GM21515 (cell line): ENCODE data around the gene COG5.
"Not testable (repeated sequence)": the region's sequence is repeated elsewhere in the genome, so short reads cannot be mapped to it uniquely, and the experiment has no call there.

Experiments used
- ATAC-seq: cut with Tn5 transposase; IDR thresholded peaks from one replicate; pipeline ENCODE4 v1.9.1; 2021; ENCODE audit not compliant: unreplicated experiment

Gene COG5

DNA sequence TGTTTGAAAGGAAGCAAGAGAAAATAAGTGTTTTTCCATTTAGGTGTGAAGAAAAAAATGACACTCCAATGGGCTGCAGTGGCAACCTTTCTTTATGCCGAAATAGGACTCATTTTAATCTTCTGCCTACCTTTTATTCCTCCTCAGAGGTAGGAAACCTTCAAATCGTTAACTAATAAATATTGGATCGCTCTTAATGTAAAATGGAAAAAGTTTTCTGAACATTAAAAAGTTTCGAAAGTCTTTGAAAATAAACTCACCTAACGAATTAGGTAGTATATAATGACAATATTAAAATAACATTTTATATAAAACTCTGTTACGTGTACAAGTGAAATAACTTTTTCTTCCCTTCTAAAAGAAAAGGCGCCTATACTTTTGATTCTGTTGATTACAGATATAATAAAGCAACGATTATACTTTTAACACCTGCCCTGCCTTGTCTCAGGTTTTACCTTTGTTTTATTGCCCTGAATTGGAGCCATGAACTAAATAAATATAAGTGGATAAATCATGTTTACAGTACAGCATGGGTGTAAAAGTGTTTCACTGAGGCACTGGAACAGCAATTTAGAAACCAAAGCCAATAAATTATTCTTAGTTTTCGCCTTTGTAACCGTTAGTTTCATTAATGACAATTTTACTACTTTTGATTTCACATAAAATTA is 17.1 kb upstream of the COG5 start:
- no peak for ATAC-seq

DNA sequence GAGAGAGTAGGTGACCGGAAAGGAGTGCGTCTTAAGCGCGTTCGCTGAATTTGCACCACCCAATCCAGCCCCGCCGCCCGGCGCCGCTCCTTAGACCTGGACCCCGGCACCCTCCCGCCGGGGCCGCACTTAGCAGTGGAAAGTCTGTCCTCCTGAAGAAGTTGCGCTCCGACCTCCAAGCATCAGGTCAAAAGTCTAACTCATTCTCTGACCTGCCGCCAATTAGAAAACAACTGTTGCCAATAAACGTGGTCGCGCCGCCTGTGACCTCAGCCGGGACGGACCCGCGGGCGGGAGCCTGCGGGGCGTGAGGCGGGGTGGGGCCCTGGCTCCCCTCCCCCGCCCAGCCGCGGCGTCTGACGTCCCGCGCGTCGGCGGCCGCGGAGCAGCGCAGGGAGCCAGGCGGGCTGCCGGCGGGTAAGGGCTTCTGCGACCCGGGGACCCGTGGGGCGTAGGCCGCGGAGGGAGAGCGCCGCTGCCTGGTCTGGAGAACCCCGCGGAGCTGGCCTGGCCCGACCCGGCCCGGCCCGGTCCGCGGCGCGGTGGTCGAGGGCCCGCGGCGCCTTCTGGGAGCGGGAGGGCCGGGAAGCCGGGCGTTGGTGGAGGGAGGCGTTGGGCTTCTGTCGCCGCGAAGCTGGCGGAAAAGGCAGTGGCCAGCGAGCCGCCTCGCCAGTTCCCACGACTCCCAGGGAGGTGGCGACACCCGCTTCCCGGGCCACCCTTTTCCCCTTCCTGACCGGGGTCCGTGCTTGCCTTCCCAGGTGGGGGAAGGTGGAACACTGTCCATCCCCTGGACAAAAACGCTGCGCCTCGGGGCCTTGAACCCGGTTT is 16.4 kb upstream of the COG5 start, which contains the start of gene BCAP29:
Gene BCAP29 (plus strand): TSS at position 362 of the 831 bp plus-strand sequence. CDS start 527 bp downstream, outside the sequence.
- ATAC-seq = peak; percentile 96

DNA sequence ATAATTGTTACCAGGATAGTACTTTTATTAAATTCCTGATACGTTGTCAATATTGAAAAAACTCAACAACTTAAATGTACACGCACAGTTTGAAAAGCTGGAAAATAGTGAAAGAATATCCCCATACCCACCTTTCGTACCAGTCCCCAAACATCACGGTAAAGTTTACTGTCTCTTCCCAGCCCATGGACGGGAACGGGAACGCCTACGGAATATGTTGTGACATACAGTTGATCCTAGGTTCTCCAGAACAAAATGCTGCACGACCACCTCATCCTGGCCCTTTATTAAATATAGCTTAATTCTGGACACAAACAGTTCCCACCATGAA is 15.8 kb upstream of the COG5 start:
- ATAC-seq = no peak

DNA sequence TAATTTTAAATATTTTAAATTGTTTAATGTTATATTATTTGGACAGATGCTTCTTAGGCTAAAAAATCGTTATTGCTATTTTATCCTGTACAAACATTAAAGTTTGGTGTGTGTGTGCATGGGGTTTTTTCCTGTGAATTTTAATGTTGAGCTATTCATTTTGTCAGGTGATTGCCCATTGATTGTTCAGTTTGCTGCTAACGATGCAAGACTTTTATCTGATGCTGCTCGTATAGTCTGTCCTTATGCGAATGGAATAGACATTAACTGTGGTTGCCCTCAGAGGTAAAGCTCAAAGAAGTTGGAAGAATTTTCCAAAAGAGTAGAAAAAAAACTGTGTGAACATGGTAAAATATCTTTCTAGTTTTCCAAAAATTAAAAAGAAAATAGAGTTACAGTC is 9.8 kb upstream of the COG5 start:
- ATAC-seq = no peak

DNA sequence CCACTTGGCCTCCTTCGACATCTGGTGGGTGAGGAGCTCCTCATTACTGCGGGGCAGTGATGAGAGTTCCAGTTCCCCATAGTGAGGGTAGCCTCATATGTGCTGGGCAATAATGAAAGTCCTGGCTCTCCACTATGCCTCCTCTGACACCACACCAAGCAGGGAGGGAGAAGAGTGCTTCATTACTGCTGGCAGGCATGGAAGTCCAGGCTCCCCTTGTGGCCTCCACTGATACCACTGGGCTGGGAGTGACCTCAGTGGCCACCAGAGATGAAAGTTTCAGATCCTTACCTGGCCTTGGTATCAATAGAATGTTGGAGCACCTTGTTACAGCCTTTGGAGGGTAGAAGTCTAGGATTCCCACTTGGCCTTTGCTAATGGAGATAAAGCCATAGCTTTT is 6.6 kb upstream of the COG5 start:
- no peak for ATAC-seq

DNA sequence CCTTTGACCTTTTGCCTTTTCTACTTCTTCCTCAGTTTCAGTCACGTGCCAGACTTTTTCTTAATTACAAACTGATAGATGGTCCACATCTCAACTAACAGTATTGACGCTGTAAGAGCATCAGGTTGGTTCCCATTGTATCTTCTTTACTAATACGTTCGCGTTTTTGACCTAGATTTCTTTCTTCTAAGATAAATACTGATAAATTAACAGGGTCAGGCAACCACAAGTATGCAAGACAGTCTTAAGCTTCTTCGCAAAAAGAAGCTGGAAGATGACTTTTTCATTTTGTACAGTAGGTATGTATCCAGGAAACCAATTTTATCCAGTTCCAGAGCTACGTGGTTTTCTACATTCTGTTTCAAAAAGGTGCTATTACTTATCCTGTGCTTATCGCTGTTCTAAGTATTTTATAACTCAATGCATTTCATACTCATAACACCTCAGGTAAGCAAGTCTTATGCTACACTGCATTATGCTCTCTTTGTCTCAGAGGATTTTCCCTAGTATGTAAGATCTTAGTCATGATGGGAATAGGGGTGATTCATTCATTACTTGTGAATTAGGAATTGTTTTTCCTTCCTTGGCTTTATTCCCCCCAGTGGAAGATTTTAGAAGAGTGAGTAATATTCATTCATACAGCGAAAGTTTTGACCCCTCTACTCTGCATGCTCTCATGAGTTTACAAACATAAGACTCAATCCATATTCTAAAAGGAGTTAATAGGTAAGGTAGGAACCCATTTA is 1.0 kb upstream of the COG5 start:
- no peak for ATAC-seq

DNA sequence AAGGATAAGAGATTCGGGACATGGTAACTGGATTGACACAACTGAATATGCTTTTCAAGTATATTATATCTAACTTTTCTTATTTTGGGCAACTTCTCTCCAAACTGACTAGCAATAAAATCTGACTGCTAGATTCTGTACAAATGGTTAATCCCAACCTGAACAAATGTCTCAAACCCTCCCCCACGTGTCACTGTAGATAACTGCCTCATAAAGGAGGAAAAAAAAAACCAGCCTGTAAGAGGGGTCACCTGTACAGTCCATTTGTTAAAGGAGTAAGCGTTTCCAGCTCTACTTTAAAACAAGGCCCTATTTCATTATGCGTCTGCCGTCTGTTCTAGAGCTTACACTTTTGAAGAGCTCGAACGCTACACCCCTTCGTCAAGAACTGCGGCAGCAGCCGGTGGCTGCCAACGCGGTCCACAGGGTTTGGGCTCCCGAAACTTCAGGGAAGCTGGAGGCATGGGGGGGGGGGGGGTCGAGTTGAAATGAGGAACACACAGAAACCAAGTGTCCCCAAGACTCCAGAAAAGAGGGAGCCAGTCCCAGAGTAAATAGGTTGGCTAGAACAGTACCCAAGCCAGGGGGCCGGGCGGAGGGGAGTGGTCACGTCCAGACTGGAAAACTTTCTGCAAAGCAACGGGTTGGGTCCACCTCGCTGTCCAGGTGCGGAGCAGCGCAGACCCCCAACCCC is 492 bp downstream of the COG5 start:
- ATAC-seq = peak; percentile 55

DNA sequence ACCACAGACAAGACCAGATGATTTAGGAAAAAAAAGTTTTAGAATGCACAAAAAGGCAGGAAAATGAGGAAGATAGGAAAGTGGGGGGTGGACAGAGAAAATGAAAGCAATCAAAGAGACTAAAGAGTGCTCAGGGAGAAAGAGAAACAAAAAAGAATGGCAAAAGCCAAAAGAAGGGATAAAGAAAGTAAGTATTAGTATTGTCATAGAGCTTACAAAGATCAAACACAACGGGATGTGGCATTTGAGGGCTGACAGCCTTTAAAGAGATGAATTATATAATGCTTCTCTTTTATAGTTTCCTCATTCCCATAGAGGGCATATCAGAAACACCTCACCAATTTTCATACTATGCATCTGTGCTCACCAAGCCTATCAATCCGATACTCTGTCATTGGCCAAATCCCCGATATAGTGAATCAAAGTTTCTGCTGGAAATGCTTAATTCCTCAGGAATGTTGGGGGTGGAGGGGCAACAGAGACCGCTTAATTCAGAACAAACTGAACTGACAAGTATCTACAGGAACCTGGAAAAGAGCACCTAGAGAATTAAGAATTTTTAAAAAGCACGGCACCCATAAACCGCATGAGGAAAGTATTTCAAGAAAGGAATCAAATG is 2.7 kb downstream of the COG5 start:
- no peak for ATAC-seq

DNA sequence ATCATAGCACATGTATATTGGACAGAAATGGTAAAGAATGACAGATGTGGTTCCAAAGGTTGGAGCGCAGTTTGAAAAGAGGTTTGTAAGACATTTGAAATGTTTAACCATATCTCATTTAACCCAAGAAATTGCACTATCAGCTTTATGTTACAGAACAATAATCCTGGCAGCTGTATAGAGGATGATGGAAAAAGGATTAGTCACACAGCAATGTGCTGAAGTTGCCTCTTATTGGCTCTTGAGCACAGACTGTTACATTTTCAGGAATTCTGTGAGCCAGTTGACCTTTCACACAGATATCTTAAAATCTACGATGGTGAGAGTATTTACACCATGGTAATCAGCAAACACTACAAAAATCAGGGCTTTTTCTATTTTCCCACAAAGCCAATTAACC is 3.9 kb downstream of the COG5 start:
- no peak for ATAC-seq

DNA sequence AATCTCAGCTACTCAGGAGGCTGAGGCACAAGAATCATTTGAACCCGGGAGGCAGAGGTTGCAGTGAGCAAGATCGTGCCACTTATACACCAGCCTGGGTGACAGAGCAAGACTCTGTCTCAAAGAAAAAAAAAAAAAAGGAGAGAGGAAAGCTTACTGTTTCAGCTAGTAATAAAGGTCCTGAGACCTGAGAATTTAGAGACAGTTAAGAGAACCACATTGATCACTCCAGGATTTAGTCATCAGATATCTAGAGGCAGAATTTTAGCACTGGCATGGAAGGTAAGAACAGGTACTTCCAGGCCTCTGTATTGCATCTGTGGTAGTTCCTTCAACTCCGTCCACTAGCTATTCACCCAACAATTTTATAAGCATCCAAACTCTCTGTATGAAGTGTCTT is 7.8 kb downstream of the COG5 start:
- no peak for ATAC-seq

DNA sequence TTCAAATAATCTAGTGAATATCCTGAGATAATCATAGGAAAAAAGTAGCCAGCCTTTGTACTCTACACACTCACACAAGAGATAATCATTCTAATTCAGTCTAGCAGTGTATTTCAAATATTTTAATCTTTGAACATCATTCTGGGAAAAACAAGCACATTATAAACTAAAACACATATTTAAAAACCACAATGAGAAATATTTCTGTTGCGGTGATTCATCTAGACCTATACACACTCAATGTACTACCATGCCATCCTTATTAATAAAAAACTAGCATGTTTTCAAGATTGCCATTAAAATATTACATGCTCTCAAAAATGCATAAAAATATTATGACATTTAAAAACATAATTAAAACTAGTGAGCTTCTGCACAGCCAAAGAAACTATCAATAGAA is 11.8 kb downstream of the COG5 start:
- no peak for ATAC-seq

DNA sequence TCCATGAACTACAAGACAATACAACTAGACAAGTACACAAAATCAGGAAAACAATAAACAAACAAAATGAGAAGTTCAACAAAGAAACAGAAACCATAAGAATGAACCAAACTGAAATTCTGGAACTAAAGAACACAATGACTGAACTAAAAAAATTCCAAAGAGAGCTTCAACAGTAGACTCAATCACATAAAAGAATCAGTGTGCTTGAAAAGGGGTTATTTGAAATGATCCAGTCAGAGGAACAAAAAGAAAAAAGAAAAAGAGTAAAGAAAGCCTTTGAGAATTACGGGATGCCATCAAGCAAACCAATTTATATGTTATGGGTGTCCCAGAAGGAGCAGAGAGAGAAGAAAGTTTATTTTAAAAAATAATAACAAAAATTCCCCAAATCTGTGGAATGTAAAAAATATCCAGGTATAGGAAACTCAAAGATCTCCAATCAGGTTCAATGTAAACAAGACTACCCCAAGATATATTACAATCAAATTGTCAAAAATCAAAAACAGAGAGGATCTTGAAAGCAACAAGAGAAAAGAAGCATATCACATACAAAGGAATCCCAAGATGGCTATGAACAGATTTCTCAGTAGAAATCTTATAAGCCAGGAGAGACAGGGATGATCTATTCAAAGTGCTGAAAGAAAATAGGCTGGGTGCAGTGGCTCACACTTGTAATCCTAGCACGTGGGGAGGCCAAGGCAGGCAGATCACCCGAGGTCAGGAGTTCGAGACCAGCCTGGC is 18.7 kb downstream of the COG5 start:
- ATAC-seq = no peak

DNA sequence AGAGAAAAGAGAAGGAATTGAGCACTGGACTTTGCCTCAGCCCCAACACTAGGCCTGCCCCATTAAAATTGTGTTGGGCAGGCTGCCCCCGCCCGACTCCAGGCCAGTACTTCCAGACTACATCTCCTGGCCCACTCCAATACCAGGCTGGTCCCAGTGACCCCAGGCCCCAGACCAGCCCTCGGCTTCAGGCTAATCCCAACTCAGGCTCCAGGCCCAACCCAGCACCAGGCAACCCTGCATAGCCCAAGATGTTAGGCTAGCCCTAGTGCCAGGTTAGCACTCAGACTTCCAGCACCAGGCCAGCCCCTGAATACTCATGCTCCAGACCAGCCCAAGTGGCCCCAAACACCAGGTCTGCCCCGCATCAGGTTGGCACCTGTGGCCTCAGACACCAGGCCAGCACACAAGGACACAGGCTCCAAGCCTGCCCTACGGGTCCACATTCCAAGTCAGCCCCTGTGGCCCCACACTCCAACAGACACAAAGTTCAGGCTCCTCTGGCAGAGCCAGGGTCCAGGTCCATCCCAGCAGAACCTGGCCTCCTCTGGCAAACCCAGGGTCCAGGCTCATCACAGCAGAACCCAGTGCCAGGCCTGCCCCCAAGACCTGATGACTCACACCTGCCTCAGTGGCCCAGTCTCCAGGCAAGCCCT is 20.3 kb downstream of the COG5 start:
- ATAC-seq = no peak

DNA sequence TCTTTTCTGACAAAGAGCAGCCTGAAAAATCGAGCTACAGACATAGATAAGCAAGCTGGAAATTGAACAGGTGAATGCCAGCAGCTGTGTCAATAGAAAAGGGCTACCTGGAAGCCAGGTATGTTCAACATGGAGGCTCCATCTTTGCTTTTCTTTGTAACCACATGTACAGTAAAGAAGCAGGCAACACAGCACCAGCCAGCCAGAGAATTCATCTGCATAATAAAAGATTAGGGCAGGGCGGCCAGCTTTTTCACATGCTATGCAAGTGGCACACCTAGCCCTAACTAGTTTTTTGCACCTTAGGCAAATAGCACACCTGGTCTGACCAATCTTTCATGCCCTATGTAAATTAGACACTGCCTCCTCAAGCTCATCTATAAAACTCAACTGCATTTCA is 25.7 kb downstream of the COG5 start:
- ATAC-seq = no peak

DNA sequence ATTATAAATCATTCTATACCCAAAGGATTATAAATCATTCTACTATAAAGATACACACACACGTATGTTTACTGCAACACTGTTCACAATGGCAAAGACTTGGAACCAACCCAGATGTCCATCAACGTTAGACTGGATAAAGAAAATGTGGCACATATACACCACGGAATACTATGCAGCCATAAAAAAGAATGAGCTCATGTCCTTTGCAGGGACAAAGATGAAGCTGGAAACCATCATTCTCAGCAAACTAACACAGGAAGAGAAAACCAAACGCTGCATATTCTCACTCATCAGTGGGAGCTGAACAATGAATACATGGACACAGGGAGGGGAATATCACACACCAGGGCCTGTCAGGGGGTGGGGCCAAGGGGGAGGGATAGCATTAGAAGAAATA is 26.5 kb downstream of the COG5 start:
- not testable (repeated sequence) for ATAC-seq

DNA sequence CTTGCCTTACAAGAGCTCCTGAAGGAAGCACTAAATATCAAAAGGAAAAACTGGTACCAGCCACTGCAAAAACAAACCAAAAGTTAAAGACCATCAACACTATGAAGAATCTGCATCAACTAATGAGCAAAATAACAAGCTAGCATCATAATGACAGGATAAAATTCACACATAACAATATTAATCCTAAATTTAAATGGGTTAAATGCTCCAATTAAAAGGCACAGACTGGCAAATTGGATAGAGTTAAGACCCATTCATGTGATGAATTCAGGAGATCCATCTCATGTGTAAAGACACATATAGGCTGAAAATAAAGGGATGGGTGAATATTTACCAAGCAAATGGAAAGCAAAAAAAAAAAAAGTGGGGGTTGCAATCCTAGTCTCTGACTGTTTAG is 29.6 kb downstream of the COG5 start:
- ATAC-seq = no peak

DNA sequence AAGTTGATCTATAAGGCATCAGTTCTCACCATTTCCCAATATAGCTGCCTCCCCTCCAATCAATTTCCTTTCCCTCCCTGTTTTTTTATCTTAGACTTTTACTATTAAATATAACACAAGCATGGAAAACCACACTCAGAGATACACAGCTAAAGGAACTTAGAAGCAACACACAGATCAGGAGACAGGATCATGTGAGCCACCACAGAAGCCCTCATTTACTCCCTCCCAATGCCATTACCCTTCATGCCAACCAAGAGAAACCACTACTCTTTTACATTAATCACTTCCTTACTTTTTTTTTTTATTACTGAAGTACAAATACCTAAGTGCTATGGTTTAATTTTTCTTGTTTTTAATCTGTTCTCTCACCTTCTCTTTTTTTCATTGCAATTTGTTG is 33.0 kb downstream of the COG5 start:
- no peak for ATAC-seq

DNA sequence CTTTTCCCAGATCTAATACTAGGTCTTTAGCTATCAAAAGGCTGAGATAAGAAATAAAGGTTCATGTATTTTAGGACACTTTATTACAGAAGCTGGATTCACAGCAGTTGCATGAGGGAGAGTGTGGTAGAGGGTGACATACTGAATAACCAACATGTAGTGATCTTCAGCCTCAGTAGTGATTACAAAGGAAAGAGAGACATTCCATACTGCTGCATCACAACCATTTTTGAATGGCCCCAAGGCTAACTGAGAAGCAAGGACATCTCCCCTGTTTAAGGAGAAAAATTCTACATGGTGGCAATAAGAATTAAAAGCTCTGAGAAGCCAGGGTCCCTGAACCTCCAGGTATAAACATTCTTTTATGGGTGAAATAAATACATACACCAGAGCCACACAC is 35.3 kb downstream of the COG5 start:
- ATAC-seq = no peak

DNA sequence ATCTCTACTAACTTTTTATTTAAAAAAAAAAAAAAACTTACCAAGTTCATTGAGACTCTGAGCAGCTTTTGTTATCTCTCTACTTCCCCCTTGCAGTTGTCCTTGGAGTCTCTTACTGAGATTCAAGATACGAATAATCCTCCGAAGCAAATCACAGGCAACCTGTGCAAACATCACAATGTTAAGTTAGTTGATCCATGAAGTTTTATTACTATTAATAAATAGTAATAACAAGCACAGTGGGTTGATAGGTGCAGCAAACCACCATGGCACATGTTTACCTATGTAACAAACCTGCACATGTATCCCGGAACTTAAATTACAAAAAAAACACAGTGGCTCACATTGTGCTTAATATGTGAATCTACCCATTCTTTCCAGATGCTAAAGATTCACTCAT is 36.5 kb downstream of the COG5 start:
- no peak for ATAC-seq

DNA sequence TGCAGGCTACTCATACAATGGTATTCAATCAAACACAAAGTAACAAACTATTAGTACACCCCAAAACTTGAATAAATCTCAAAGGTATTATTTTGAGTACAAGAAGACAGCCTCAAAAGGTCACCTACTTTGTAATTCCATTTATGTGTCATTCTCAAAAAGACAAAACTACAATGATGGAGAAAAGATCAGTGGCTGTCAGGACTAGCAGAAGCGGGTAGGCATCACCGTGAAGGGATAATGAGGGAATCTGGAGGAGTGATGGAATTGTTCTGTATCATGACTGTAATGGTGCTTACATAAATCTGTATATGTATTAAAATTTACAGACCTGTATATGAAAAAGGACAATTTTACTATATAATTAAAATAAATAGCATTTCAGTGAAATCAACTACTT is 37.0 kb downstream of the COG5 start:
- no peak for ATAC-seq
